HL-60/S4 treated with phorbol 12-myristate 13-acetate at 8.2 ng/mL for 4 days and 3 days (cell line): ENCODE measurements around the gene BMI1.
"Not testable (repeated sequence)": the region's sequence is repeated elsewhere in the genome, so short reads cannot be mapped to it uniquely, and the experiment has no call there.

Source experiments
- in situ Hi-C: fragments of 300-500 bp; cut with MboI; formaldehyde crosslinking; loops from 2 replicates; pipeline ENCODE4 v1.15.0; 2022; ENCODE audit warnings: low sequenced_read_pairs

Gene BMI1

DNA sequence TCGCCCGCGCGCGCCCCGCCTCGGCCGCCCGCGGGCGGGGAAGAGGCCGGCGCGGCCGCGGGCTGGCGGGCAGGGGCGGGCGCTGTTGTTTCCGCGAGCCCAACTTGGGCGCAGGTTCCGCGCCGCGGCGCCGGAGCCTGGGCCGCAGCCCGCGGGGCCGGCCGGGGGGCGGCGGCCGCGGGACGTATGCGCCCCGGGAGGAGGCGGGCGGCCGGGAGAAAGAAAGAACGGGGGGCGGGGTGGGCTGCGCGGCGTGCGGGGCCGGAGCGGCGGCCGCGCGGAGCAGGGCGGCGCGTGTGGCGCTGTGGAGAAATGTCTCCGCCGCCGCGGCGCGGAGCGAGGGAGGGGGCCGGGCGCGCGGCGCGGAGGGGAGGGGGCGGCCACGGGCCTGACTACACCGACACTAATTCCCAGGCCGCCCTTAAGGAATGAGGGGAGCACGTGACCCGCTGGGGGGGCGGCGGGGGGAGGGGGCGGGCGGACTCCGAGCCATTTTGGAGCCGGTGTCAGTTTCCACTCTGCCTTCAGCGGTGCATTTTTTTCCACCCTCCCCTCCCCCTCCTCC lies at the start of gene BMI1:
TSS of gene BMI1 (plus strand) at position 509 of the 565 bp plus-strand sequence. CDS start 5,351 bp downstream, outside the sequence.
- in situ Hi-C loops = no loop called here

DNA sequence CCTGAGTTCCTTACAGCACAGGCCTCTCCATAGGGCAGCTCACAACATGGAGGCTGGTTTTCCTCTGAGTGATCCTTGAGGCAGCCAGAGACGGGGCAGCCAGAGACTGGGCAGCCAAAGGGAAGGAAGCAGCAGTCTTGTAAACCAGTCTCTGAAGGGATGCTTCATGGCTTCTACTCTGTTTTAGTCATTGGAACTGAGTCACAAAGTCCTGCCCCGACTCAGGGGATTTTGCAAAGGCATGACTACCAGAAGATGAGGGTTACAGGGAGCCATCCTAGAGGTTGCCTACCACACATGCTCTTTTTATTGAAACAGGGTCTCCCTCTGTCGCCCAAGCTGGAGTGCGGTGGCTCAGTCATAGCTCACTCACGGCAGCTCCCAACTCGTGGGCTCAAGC lies 49.1 kb upstream of the BMI1 start:
- in situ Hi-C loops = no loop called here

DNA sequence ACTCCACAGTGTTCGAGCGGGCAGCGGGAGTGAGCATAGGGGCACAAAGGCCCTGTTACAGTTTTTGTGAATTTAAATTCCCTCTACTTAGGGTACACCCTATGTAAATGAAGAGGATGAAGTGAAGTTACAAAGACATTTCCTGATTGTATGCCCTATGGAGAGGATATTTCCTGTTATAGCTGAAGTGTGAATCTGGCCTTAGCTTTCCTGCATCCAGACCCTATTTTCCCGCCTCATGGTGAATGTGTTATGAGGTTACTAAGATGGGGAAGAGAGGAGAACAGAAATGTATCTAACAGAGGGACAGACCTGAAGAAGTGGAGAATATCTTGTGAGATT lies 42.5 kb upstream of the BMI1 start:
- in situ Hi-C loops = no loop called here

DNA sequence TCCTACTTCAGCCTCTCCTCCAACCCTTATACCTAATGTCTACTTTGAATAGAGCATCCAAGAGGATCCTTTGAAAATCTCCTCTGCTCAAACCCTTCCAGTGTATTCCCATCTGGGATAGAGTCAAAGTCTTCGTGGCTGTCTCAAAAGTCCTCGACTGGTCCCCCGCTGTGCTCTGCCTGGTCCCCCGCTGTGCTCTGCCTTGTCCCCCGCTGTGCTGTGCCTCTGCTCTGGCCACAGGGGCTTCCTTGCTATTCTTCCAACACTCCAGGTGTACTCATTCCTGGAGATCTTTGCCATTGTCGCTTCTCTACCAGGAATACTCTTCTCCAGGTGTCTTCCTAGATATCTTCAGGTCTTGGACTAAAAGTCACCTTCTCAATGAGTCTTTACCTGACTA lies 40.8 kb upstream of the BMI1 start:
- in situ Hi-C loops = no loop called here

DNA sequence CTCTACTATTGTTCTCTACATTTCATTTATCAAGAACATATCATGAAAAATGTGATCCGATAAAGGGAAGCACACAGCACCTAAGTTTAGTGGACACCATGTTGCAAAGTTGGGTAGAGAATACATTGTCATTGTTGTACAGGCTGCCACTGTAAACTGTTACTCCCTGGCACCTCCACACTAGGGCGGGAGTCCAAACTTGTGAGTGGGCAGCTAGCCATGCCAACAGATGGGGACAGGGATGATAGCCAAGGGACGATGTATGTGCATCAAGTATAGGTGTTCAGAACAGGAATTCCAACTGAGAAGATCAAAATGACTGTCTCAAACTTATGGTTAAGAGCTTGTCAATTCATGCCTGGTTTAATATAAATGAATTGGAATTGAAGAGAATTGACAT lies 35.8 kb upstream of the BMI1 start:
- in situ Hi-C loops = no loop called here

DNA sequence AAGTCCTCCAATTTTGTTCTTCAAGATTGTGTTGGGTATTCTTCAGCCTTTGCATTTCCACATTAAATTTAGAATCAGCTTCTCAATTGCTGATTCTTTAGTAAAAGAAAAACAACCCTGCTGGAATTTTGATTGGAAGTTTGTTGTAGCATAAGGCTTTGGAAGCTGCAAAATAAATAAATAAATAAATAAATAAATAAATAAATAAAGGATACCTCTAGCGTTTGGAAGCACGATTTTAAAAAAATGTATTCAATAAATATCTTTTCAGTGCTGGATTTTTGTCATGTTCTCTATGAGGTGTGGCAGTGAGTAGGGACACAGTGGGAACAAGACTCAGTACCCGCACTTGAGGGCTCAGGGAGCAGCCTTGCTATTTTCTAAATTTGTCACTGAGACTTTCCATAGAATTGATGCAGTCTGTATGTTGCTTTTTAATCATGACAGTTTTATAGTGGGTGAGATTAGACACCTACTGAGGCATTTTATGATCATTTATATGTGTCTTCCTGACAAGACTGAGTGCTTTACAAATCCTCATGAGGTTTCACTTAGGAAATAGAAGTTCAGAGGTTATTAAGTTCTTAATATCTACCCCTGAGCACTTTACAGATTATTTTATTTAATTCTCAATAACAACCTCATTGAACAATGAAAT lies 27.0 kb upstream of the BMI1 start:
- in situ Hi-C loops = no loop called here

DNA sequence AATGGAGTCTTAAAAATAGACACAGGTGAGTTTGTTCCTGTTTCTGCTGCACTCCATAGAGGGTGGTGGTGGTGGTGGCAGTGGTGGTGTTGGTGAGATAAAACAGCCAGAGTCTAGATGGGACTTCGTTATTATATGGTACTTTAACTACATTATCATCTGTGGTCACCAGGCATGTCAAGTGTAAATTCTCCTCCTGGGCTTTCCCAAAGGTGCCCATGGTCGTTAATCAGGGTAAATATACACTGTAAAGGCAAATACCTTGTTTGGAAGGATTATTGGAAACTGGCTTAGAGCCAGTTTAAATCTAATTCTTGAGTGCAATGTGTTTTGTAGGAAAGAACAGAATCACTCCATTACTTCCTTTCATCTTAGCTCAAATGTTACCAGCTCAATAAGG lies 26.2 kb upstream of the BMI1 start:
- in situ Hi-C loops = no loop called here

DNA sequence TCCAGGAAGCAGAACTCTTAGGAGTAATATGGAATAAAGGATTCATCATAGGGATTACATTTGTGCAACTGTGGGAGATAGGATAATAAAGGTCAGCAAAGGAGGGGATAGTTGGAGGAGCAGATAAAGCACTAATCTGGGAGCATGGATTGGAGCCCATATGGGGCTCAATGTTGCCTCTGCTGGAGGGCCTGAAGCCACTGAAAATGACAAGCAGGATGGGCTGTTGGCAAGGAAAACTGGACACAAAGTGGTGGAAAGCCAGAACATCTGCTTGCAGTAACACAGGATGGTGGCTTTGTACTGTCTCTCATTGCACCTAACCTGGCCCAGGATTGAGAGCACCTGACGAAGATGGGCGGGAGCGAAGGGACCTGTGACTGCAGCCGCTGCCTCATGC lies 19.7 kb upstream of the BMI1 start:
- in situ Hi-C loops = no loop called here

DNA sequence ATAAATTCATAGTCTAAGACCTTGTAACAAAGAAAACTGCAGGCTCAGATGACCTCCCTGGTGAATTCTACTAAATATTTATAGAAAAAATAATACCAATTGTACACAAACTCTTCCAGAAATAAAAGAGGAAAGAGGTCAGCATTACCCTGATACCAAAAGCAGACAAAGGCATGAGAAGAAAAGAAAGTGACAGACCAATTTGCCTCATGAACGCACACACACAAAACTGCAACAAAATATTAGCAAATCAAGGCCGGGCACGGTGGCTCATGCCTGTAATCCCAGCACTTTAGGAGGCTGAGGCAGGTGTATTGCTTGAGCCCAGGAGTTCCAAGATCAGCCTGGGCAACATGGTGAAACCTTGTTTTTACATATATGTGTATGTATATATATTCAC lies 17.4 kb upstream of the BMI1 start:
- in situ Hi-C loops = no loop called here

DNA sequence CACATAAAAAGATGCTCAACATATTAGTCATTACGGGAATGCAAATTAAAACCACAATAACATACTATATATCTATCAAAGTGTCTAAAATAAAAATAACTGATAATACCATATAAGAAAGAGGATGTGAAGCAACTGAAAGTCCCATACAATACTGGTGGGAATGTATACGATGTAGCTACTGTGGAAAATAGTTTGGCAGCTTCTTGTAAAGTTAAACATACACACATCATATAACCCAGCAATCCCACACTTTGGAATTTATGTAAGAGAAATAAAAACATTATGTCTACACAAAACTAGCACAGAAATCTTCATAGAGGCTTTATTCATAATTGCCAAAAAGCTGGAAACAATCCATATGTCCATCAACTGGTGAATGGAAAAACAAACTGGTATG lies 15.2 kb upstream of the BMI1 start:
- in situ Hi-C loops = no loop called here

DNA sequence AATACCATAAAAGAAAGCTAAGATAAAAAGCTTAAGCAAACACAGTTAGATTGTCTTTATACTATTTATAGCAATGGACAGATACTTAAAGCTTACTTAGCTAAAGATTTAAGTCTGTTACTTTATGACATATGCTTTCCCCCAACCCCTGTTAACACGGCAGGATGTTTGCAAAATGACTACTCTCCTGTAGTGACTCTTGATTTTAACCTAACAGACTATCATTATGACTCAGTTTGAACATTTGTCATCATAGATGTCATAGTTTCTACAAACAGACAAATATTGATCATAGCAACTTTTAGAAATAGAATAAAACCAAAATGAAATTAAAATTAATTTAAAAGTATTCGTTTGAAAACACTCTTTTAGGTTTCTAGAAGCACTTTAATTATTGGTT lies 12.5 kb upstream of the BMI1 start:
- in situ Hi-C loops = no loop called here

DNA sequence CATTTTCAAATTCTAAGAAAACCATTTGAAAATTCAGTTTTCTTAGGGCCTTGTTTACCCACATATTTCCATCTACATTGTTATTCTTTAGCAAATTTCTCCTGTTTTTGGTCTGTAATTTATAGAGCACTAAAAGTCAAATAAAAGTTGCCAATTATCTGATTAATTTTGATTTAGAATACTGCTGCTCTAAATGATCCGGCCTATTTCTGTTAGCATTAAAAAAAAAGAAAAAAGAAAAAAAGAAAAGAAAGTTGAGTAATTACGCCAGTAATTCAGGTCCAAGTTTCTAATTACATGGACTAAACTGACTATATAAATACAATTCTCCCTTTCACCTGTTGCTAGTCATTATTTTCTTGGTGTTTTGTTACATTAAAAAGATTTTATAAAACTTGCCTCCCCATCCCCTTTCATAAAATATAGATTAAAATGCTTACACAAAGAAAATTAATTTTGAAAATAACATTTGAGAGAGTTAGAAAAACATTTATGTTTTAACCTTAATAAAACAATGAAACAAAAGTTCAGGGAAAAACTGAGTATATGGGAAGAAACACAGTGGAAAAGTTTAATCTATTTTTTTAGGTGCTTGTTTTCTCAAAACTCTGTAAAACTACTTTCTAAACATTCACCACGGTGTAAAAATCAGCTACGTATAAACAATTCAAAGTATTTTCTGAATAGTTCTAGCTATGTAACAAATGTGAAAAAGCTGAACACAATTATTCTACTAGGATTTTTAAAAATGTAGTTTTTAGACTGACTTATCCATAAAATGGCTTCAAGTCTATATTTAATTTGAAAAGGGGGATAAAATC lies 11.5 kb upstream of the BMI1 start:
- in situ Hi-C loops = no loop called here

DNA sequence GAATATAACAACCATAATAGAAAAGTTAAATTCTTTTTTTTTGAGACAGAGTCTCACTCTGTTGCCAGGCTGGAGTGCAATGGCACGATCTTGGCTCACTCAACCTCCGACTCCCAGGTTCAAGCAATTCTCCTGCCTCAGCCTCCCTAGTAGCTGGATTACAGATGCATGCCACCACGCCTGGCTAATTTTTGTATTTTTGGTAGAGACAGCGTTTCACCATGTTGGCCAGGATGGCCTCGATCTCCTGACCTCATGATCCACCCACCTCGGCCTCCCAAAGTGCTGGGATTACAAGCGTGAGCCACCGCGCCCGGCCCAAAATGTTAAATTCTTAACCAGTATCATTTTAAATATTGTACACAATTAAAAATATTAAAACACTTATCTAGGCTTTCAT lies 10.9 kb upstream of the BMI1 start:
- in situ Hi-C loops = not testable (repeated sequence)

DNA sequence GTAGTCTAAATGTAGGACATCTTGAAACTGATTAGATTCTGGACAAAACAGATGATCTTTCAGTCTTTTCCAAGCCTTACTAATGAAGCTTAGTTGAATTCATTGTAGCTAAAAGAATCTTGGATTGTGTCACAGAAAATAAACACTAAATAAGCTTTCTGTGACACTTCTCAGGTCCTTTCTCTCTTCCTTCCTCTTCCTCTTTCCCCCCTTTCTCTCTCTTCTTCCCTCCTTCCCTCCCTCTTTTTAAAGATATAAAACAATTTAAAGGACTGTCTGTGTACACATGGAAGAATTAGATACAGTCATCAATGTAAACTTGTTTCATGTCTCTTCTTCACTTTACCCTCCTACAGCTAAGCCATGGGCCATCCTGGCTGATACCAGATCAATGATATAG lies 10.0 kb upstream of the BMI1 start:
- in situ Hi-C loops = no loop called here

DNA sequence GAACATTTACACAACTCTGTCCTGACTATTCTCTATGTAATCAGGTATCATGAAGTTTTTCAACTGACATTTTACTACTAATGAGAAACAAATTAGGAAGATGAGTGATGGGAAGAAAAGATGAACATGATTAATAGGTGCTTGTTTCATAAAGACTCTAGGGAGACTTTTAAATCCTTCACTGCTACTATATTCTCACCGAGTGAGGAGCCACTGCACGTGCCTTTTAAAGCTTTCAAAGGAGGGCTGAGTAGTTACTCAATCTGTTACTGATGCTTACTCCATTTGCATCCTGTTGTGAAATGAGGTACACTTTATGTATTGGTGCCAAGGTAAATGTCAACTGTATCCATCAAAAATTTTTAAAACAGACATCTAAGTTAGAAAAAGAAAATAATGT lies 6.0 kb upstream of the BMI1 start:
- in situ Hi-C loops = no loop called here

DNA sequence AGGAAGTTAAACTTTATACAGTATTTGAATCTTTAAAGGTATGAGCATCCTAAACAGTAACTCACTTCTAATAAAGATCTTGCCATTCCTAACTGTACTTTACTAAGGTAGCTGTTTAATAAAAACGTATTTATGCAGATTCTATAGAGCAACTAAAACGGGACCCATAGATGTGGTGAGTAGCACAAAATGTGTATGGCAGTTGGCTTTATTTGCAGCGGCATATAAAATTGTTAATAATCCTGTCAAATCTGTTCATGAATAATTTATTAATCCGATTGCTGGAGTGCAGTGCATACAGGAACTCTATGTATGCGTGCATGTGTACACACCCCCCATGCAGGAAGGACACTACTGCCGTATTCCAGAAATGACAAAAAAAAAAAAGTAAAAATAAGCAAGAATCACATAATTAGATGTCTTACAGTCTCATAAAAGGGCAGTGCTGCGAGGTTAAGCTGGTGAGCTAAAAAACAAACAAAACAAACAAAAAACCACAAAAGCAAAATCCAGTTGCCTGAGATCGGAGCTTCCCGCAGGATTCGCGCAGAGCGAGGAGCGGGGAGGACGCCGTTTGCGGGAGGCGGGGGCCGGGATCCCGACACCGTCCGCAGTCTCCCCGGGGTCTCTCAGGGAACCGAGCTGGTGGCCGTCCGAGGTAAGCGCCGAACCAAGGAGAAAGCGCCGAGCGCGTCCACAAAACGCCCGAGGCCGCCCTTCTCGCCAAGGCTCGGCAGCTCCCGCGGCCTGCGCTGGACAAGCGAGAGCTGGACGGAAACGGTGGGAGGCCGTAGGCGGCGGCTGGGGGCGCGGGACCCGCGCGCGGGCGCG lies 5.2 kb upstream of the BMI1 start:
- in situ Hi-C loops = no loop called here

DNA sequence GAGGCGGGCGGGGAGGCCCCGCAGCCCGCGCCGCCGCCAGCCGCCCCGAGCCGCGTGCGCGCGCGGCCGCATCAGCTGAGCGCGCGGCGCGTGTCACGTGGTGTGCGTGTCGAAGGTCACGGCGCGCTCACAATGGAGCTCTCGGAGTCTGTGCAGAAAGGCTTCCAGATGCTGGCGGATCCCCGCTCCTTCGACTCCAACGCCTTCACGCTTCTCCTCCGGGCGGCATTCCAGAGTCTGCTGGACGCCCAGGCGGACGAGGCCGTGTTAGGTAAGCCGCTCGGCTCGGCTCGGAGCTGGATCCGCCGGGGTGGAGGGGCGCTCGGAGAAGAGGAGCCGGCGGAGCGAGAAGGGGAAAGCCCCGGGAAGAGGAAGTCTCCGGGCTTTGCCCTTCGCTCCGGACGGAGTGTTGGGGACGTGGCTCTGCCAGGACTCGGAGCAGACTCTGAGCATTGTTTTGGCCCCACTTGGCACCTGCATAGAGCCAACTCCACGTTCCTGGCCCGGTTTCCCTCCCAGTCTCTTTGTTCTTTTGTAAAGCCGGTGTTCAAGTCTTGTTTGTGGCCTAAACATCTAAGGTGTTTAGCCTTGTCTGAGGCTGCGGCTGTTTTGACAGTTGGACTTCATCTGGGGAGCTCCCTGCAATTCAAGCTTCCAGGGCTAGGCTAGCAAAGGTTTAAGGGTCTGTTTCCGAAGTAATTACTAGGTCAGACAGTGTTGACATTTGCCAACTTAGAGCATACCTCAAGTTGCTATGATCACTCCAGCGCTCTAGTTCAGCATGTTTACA lies 4.4 kb upstream of the BMI1 start, which contains the start of gene COMMD3:
TSS of gene COMMD3 (plus strand) at position 103 of the 790 bp plus-strand sequence. CDS start at position 133, 30 bp downstream.
- in situ Hi-C loops = no loop called here

DNA sequence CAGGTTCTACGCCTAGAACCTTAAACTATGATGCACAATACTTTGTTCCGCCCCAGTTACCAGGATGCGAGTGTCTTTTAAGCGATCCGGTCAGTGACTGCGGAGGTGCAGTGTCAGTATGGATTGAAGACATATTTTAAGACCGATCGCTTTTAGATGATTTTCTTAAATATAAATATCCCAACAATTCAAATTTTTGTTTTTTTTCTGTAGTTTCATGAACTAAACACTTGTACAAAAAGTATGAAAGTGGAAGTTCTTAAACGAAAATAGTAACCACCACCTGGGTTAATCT lies 3.9 kb upstream of the BMI1 start:
- in situ Hi-C loops = no loop called here

DNA sequence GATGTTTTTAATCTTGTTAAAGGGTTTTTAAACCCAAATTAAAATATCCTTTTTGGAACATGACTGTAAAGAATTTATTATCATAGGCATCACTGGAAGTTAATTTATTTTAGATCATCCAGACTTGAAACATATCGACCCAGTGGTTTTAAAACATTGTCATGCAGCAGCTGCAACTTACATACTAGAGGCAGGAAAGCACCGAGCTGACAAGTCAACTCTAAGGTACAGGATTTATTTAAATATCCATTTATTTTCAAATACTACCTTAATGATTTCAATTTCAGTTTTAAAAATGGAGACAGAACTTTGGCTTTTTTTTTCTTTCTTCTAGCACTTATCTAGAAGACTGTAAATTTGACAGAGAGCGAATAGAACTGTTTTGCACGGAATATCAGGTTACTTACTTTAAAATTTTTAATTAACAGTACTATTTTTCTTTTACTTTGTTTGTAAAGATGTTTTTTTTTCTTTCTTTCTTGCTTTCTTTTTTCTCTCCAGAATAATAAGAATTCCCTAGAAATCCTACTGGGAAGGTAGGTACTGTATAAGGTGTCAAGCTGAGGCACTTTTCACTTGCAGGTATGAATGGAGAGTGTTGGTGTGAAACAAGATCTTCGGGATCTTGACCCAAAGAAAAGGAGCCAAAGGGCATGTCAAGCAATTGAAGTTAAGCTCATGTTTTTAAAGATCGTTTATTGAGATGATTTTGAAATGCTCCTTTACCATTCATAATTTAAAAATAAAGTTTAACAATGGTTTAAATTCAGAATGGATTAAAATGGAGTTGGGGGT lies 2.9 kb upstream of the BMI1 start:
- in situ Hi-C loops = no loop called here

DNA sequence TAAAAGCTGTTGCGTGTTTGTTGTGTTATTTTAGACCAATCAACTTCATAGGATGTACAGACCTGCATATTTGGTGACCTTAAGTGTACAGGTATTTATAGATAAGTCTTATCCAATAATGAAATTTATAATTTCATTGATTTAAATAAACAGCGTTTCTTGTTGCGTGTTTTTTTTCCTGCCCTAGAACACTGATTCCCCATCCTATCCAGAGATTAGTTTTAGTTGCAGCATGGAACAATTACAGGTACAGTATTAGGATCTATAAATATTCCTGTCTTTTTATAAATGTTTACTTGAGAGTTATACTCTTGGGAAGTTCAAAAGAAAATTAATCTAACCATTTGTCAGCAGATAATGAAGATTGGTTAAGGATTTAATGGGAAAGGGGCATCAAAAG lies 2.1 kb upstream of the BMI1 start:
- in situ Hi-C loops = no loop called here
